ENCODE measurements around the gene ZNF254.
"Not testable (repeated sequence)": the region's sequence is repeated elsewhere in the genome, so short reads cannot be mapped to it uniquely, and the experiment has no call there.

Gene ZNF254

DNA sequence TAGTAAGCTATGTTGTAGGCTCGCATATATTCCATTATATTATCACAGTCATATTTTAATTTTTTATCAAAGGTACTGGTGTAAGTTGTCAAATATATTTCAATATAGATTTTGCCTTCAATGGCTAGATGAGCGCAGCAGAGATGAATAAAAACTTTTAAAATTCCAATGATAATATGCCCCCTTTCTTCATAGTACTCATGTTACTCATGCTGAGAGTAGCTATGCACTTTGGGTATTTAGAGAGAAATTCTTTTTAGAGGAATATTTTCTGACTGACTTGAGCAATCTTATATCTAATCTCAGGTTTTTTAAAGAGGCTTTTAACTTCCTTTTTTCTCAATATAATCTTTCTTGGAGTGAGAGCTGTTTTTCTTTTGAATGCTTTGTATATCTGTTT, 11.4 kb downstream of the ZNF254 start:
- no peaks in the 10 kb centered on the region for H3K9me3 ChIP-seq

DNA sequence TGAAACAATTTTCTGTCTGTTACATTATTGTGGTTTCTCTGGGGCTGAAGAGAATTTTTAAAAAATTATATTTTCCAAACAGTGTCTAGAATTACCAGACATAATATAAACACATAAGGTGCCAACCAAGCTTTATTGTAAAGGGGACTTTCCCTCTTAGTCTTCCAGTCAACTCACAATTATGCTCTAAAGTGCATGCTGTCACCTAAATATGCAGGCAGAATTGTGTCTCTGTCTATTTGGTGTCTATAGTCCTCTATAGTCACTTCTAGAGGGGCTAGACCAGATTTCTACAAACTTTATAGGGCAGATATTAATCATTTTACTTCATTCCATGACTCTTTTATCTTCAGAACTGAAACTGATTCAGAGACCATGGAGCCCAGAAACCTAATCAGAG, 12.8 kb downstream of the ZNF254 start:
- Histone ChIP-seq H3K27me3 (no peaks in the 10 kb centered on the region), H3K4me1 (ENCODE audit: control insufficient read depth in 1 of 2, insufficient read depth in 1 of 2, low read depth in 1 of 2, low read length in 1 of 2) (no peaks in the 10 kb centered on the region), H3K4me3 (ENCODE audit: low read depth in 1 of 2, low read length in 1 of 2) (no peak overlapping the region), H3K27ac (no peak overlapping the region), H3K36me3 (peaks cover 5% of the 10 kb centered on the region), H3K9me3 (no peaks in the 10 kb centered on the region)
- TF ChIP-seq, protein P1, sequence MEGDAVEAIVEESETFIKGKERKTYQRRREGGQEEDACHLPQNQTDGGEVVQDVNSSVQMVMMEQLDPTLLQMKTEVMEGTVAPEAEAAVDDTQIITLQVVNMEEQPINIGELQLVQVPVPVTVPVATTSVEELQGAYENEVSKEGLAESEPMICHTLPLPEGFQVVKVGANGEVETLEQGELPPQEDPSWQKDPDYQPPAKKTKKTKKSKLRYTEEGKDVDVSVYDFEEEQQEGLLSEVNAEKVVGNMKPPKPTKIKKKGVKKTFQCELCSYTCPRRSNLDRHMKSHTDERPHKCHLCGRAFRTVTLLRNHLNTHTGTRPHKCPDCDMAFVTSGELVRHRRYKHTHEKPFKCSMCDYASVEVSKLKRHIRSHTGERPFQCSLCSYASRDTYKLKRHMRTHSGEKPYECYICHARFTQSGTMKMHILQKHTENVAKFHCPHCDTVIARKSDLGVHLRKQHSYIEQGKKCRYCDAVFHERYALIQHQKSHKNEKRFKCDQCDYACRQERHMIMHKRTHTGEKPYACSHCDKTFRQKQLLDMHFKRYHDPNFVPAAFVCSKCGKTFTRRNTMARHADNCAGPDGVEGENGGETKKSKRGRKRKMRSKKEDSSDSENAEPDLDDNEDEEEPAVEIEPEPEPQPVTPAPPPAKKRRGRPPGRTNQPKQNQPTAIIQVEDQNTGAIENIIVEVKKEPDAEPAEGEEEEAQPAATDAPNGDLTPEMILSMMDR (IDR thresholded peaks at IDR 0.05) = no peak

More for the DNA sequence above, 11.4 kb downstream of the ZNF254 start:
- Histone ChIP-seq H3K4me3 (ENCODE audit: low read depth in 1 of 2, low read length in 1 of 2) (no peak overlapping the region), H3K27ac (no peak overlapping the region), H3K27me3 (no peaks in the 10 kb centered on the region), H3K36me3 (no peaks in the 10 kb centered on the region), H3K4me1 (ENCODE audit: control insufficient read depth in 1 of 2, insufficient read depth in 1 of 2, low read depth in 1 of 2, low read length in 1 of 2) (no peaks in the 10 kb centered on the region)
- TF ChIP-seq, protein P1 (IDR thresholded peaks at IDR 0.05) = no peak

DNA sequence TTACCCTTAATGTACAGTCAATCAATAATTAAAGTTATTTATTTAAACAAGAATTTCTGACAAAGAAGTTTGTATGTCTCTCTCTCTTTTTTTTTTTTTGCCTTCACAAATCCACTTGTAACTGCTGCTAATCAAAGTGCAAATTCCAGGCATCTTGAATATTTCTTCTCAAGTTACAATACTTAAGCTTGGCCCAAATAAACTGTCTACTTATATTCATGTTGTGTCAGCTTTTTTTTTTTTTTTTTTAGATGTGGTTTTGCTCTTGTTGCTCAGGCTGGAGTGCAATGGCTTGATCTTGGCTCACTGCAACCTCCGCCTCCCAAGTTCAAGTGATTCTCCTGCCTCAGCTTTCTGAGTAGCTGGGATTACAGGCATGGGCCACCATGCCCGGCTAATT, 13.6 kb downstream of the ZNF254 start:
- H3K27me3 ChIP-seq; H3K36me3 ChIP-seq; H3K27ac ChIP-seq; H3K4me1 ChIP-seq (ENCODE audit: control insufficient read depth in 1 of 2, insufficient read depth in 1 of 2, low read depth in 1 of 2, low read length in 1 of 2); H3K9me3 ChIP-seq; H3K4me3 ChIP-seq (ENCODE audit: low read depth in 1 of 2, low read length in 1 of 2): not testable (repeated sequence)

DNA sequence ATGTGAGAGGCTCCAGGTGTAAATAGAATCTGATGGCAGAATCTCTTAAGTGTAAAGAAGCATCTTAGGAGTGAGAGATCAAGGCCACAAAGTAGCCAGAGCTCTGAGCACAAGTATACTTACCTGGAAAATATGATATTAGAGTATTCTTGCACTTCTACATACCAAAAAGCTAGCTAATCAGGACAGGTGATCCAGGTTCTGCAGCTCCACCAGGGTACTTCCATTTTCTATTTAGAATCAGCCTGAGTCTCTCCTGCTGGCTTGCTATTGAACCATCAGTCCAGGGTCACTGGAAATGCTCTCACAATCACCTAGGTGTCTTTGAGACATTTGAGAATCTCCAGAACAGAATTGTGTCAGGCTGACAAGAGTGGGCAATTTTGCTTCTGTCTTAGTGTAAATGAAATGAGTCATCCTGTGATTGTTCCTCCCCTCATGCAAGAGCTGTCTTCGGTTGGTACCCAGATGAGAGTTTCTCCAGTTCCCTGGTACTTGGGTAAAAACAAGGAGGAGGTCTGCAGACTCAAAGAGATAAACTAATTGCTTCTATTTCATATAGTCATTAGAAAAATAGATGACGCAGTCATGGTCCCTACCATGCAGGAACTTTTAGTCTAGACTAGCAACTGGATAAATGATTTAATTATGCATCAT, 14.6 kb downstream of the ZNF254 start:
- Histone ChIP-seq H3K36me3 (peaks cover 14% of the 10 kb centered on the region), H3K27ac (no peak overlapping the region), H3K4me3 (ENCODE audit: low read depth in 1 of 2, low read length in 1 of 2) (no peak overlapping the region), H3K9me3 (no peaks in the 10 kb centered on the region), H3K27me3 (no peaks in the 10 kb centered on the region), H3K4me1 (ENCODE audit: control insufficient read depth in 1 of 2, insufficient read depth in 1 of 2, low read depth in 1 of 2, low read length in 1 of 2) (no peaks in the 10 kb centered on the region)
- TF ChIP-seq, protein P1 (IDR thresholded peaks at IDR 0.05) = no peak

DNA sequence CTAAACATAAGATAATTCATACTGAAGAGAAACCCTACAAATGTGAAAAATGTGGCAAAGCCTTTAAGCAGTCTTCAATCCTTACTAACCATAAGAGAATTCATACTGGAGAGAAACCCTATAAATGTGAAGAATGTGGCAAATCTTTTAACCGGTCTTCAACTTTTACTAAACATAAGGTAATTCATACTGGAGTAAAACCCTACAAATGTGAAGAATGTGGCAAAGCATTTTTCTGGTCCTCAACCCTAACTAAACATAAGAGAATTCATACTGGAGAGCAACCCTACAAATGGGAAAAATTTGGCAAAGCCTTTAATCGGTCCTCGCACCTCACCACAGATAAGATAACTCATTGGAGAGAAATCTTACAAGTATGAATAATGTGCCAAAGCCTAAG, 40.6 kb downstream of the ZNF254 start:
- no peak overlapping the region for H3K27ac ChIP-seq
- H3K4me3 ChIP-seq (ENCODE audit: low read depth in 1 of 2, low read length in 1 of 2) = no peak overlapping the region
- no peaks in the 10 kb centered on the region for H3K4me1 ChIP-seq (ENCODE audit: control insufficient read depth in 1 of 2, insufficient read depth in 1 of 2, low read depth in 1 of 2, low read length in 1 of 2)
- no peaks in the 10 kb centered on the region for H3K27me3 ChIP-seq
- TF ChIP-seq, protein P1 (IDR thresholded peaks at IDR 0.05) = no peak
- H3K9me3 ChIP-seq = peaks cover 64% of the 10 kb centered on the region
- peaks cover 9% of the 10 kb centered on the region for H3K36me3 ChIP-seq

DNA sequence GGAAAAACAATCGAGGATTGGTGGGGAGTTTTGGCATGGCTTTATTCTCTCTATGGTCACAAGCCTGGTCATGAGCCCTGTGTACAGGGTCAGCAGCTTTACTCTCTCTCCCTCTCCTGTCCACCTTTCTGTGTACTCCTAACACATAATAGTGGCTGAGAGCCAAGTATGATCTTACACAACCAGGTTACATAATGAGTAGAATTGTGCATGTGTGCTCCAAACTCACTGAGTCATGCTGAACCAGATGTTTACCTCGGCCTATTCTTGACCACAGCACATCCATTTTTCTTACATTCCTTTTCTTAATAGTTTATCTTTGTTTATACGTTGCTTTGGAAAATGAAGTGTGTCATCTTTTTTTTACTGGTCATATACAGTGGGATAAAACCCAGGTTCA, 53.1 kb downstream of the ZNF254 start:
- no peaks in the 10 kb centered on the region for H3K36me3 ChIP-seq
- no peaks in the 10 kb centered on the region for H3K27me3 ChIP-seq
- H3K4me3 ChIP-seq (ENCODE audit: low read depth in 1 of 2, low read length in 1 of 2) = no peak overlapping the region
- H3K27ac ChIP-seq = no peak overlapping the region
- H3K9me3 ChIP-seq = peaks cover 13% of the 10 kb centered on the region
- peaks cover 6% of the 10 kb centered on the region in 2 experiments for H3K4me1 ChIP-seq (ENCODE audit: control insufficient read depth in 1 of 2, insufficient read depth in 1 of 2, low read depth in 1 of 2, low read length in 1 of 2)
- TF ChIP-seq, protein P1 (IDR thresholded peaks at IDR 0.05) = no peak

All from neutrophil (primary cell).